GM19455 (cell line): ENCODE data around the gene SSH3.
A peak's percentile ranks its signal among the peaks of the same experiment; 100 is the strongest.
"Not testable (repeated sequence)": the region's sequence is repeated elsewhere in the genome, so short reads cannot be mapped to it uniquely, and the experiment has no call there.

Experiments used
- ATAC-seq: cut with Tn5 transposase; IDR thresholded peaks from one replicate; pipeline ENCODE4 v1.9.1; 2021; ENCODE audit not compliant: unreplicated experiment

The SSH3 gene

DNA sequence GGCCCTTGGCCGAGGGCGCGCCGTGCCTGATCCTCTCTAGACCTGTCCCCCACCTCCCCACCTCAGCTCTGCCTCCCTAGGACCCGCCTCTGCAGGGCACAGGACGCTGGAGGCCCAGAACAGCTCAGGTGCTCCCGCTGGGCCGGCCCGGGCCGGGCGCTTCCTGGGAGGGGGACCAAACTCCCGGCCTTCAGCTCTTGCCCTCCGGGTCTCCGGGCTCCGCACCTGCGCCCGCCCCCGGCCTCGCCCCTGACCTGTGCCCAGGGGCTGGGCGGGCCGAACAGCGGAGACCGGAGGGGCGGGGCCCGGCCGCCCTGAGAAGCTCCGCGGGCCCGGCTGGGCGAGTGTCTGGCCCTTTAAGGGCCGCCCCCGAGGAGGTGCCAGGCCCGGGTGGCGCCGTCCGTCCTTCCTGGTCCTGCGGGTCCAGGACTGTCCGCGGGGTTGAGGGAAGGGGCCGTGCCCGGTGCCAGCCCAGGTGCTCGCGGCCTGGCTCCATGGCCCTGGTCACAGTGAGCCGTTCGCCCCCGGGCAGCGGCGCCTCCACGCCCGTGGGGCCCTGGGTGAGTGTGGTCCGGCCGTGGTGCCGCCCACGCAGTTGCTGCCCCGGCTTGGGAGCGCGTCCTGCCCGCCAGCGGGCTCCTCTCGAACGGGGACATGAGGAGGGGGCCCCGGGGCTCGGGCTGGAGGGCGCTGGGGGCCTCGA, at the start of gene SSH3:
TSS of gene SSH3 (plus strand) at position 399 of the 703 bp plus-strand sequence. CDS start at position 495, 96 bp downstream.
- ATAC-seq = no peak

- no peak for ATAC-seq
Observed at GRCh38 chr11:67253872-67254624, 49.3 kb upstream of the SSH3 start.

DNA sequence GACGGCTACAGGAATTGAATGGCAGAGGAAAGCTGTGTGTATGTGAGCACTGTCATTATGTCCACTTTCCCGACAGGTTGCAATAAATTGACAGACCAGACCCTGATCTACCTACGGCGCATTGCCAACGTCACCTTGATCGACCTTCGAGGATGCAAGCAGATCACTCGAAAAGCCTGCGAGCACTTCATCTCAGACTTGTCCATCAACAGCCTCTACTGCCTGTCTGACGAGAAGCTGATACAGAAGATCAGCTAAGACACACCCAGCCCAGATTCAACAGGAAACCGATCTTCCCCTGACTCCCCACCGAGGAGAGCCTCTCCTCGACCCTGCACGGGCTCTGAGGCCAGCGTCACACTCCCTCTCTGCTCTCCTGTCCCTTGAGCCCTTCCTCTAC, 48.5 kb upstream of the SSH3 start:
- ATAC-seq = no peak

DNA sequence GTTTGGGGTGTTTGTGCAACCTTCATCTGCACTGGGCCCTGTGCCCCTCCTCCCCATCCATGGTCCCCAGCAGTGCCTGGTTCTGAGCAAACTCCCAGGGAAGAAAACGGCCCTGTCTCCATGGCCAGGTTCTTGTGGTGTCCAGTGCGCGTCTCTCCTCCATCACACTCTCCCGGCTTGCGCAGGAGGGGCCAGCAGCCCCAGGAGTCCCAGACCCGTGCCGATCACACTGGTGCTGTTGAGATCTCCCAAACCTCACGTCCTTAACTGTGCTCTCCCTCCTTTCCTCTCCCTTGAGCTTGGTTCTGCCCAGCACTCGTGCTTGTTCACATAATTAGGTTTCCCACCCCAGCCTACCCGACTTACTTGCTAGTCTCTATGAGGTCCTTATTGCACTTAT, 48.0 kb upstream of the SSH3 start:
- ATAC-seq = no peak

DNA sequence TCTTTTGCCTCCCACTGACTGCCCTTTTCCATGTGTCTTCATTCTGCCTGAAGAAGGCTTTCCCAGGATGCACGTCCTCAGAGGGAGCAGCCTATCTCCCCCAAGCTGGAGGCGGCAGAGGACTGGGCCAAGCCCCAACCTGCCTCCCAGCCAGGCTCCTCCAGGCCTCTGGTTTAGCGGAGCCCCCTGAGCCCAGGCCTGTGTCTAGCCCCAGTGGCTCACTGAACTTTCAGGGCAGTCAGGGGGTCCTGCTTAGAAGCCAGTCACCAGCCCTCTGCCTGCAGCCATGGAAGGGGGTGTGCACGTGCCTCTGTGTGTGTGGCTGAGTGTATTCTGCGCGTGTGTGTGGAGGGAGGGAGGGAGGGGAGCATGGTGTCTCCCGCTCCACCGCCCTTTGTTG, 47.5 kb upstream of the SSH3 start:
- ATAC-seq = no peak

DNA sequence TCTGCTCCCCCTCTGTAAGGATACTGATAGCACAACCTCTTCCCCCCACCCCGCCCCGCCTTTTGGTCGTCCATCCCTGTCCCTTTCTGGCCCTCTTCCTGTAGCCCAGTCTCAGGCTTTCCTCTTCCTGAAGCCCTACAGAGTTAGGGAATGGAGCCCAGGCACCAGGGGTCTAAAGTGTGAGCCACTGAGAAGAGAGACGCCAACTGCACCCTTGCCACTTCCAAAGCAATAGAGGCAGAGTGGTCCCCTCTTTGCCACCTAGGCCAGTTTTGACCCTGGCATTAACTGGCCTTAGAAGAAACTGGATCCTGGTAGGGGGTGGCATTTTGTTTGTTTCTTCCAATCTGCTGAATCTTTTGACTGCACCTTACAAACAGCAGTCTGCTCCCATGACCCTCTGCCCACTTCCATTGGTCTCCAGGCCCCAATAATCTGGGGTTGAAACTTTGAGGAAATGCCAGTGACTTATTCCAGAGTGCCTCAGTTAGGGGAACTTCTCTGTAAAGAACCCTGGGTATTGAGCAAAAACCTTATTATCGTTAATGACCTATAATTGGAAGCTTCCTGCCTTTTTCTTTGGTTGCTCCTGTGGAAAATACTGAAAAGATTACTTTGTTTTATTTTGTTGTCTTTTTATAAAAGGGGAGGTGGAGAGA, 46.7 kb upstream of the SSH3 start:
- ATAC-seq = no peak

GRCh38 chr11:67260406-67260805, 42.9 kb upstream of the SSH3 start:
- no peak for ATAC-seq

DNA sequence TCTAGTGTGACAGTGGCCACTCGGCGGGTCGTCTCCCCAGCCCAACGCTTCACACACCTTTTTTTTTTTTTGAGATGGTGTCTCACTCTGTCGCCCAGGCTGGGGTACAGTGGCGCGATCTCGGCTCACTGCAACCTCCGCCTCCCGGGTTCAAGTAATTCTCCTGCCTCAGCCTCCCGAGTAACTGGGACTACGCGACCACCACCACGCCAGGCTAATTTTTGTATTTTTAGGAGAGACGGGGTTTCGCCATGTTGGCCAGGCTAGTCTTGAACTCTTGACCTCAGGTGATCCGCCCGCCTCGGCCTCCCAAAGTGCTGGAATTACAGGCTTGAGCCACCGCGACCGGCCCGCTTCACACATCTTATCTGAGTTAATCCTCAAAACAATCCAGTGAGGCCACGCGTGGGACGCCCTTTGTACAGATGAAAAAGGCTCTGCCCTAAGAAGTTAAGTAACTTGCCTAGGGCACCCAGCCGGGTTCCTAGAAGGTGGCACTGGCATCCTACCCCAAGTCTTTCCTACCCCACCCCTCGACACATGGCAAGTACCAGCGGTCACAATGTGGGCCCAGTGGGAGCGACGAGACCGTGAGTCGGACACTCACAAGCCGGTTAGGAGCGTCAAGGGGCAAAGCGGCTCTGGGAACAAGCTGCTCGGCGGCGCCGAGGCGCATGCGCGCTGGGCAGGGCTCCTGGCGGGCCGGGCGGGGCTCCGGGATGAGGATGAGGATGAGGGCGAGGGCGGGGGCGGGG, 42.3 kb upstream of the SSH3 start:
- ATAC-seq = not testable (repeated sequence)

GRCh38 chr11:67261640-67261945, 41.7 kb upstream of the SSH3 start:
- ATAC-seq = no peak

- no peak for ATAC-seq
Observed at GRCh38 chr11:67261946-67262681, 41.2 kb upstream of the SSH3 start.

DNA sequence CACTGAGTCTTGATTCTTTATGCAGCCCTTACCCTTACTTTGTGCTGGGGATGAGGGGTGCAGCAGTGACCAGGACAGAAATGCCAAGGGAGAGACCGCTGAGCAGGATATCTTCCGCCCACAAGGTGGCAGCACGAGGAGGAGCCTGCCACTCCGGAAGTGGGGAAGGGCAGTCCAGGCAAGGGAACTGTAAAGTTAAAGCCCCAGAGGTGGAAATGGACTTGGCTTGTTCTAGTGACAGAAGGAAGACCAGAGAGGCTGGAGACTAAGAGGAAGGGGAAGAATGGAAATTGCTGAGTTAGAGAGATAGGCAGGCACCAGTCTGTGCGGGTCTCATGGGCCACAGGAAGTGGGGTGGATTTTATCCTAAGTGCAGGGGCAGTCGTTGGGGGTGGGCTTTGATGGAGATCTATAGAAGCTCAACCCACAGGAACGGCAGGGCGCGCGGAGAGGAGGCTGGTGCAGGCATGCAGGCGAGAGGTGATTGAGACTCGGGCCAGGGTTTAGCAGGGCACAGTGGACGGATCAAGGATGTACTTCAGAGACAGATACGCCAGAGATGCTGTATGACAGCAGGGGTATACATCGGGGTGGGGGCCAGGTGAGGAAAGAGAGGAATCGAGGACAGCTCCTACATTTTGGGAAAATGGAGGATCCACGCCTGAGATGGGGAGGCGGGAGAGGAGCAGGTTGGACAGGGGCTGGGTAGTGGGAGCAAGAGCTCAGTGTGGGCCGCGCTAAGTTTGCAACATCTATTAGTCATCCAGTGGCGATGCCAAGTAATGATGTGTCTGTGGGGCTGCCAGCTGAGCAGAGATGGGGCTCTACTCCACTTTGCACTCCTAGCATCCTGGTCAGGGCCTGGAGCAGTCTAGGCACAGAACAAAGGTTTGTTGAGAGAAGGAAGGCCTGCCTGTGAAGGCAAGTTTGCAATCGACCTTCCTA, 40.3 kb upstream of the SSH3 start:
- no peak for ATAC-seq

GRCh38 chr11:67264260-67264659, 39.1 kb upstream of the SSH3 start:
- ATAC-seq = no peak

DNA sequence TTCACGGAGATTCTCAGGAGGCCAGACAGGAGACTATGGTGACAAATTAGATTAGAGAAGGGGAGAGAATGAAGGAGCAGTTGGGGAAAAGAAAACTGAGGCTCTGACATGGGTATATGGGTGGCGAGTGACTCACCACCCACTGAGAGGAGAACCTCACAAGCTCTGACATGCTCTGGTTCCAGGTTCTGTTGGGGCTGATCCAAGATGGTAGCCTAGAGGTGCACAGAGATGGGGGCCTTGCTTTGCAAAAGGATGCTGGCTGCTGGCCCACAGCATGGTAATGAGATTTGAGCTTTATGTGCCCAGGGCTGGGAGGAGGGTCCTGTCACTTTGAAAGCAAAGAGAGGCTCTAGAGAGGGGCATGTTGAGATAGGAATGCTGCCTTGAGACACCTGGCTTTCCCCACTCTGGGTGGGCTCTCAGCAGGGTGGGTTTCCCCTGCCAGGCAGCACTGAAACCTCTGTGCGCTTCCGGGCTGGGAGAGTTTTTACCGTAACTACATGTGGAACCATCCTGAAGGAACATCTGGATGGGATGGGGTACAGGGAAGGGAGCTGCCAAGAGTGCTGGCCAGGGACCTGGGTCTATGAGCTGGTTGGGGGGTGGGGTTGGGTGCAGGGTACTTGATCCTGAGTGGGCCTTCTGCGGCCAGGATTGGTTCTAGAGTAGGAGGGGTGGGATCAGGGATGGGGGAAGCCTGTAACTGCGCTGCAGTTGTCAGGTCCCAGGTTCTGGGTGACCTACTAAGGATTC, 38.3 kb upstream of the SSH3 start:
- ATAC-seq = no peak

DNA sequence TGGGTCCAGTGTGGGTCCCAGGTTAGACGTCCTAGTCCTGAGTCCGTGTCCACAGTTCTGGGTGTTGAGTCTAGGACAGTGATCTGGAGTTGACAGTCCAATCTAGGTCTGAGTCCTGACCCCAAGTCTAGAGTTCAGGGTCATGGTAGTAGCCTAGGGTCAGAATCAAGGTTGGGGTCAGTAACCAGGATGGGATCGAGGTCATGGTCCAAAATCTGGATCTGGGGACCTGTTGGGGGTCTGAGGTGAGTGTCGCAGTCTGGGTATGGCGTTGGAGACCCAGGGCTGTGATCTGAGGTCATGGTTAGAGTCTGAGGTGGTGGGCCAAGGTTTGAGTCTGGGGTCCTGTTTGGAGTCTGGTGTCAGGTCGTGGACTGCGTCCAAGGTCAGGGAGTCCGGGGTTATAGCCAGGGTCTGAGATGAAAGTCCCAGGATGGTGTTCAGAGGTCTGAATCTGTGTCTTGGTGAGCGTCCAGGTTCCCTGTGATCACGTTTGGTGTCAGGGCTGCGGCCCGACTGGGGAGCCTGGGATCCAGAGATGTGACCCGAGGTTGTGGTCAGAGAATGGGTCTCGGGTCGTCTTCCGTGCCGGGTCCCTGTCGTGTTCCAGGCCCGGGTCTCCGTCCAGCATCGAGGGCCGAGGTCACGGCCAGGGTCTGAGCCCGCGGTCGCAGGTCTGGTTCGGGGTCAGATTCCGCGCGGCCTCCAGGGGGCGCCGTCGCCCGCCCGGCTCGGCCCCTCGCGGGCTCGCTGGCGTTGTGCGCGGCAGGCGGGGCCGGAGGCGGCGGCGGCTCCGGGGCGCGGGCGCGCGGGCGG, 37.5 kb upstream of the SSH3 start:
- peak; percentile 35 for ATAC-seq

DNA sequence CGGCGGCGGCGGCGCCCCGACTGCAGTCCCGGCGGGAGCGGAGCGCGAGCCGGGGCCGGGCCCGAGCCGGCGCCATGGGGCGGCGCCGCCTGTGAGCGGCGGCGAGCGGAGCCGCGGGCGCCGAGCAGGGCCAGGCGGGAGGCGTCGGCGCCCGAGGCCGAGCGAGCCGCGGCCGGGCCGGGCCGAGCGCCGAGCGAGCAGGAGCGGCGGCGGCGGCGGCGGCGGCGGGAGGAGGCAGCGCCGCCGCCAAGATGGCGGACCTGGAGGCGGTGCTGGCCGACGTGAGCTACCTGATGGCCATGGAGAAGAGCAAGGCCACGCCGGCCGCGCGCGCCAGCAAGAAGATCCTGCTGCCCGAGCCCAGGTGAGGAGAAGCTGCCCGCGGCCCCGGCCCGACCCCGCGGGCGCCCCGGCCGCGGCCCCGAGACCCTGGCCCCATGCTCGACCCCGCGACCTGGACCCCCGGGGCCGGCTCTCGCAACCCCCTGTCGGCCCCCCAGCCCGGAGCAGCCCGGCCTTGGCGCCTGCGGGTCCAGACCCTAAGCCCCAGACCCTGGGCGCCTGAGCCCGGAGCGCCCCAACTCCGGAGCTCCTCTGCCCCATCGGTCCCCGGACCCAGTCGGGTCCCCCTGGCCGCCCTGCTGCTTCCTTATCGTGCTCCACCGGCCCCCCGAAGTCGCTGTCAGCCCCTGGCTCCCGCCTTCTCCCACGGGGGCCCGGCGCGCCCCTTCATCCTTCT, 36.7 kb upstream of the SSH3 start, which contains the start of gene GRK2:
TSS of gene GRK2 (plus strand) at position 25 of the 739 bp plus-strand sequence. CDS start at position 252, 227 bp downstream.
- ATAC-seq = no peak

GRCh38 chr11:67267188-67268080, 35.9 kb upstream of the SSH3 start:
- ATAC-seq = no peak
